ENCODE results near the gene PHLPP2.
"Not testable (repeated sequence)": the region's sequence is repeated elsewhere in the genome, so short reads cannot be mapped to it uniquely, and the experiment has no call there.

PHLPP2 gene

GRCh38 chr16:71618429-71618828 is 106.1 kb downstream of the PHLPP2 start:
- DNase-seq (ENCODE audit: low read depth) = no peak

GRCh38 chr16:71614956-71615355 is 109.5 kb downstream of the PHLPP2 start:
- not testable (repeated sequence) for DNase-seq (ENCODE audit: low read depth)

- peak; percentile 66 for DNase-seq (ENCODE audit: low read depth)
Measured at GRCh38 chr16:71610936-71611871, 113.3 kb downstream of the PHLPP2 start.

GRCh38 chr16:71610447-71610846 is 114.1 kb downstream of the PHLPP2 start:
- DNase-seq (ENCODE audit: low read depth) = no peak

- DNase-seq (ENCODE audit: low read depth) = no peak
Measured at GRCh38 chr16:71609066-71609465, 115.4 kb downstream of the PHLPP2 start.

GRCh38 chr16:71600822-71601221 is 123.7 kb downstream of the PHLPP2 start:
- no peak for DNase-seq (ENCODE audit: low read depth)

- DNase-seq (ENCODE audit: low read depth) = not testable (repeated sequence)
Measured at GRCh38 chr16:71598426-71598825, 126.1 kb downstream of the PHLPP2 start.

- not testable (repeated sequence) for DNase-seq (ENCODE audit: low read depth)
Measured at GRCh38 chr16:71595340-71595826, 129.1 kb downstream of the PHLPP2 start.

Data from ELR (cell line).